MM.1S (cell line): Measurements from ENCODE around the gene C1orf210.

ENCODE experiments used
- DNase-seq: peaks from one replicate; pipeline ENCODE4 v3.0.0-alpha.2; 2015
- H2AFZ ChIP-seq: fragments of 300-600 bp; sonication (generic); 2 replicates; pipeline ENCODE4 v1.6.0; 2016; ENCODE audit warnings: antibody characterized with exemption, low read length
- H3F3A ChIP-seq: fragments of 300-600 bp; sonication (generic); 2 replicates; pipeline ENCODE4 v1.6.1; 2016; ENCODE audit warnings: mild to moderate bottlenecking, antibody characterized with exemption, low read length, moderate library complexity, mixed read lengths; ENCODE audit not compliant: insufficient read depth
- H3K27ac ChIP-seq: fragments of 300-600 bp; sonication (generic); 2 replicates; pipeline ENCODE4 v1.5.1; 2016; ENCODE audit warnings: mild to moderate bottlenecking, low read length
- H3K27me3 ChIP-seq: fragments of 300-600 bp; sonication (generic); replicated peaks from 2 replicates; pipeline ENCODE4 v1.6.0; 2016; ENCODE audit warnings: low read length; ENCODE audit not compliant: insufficient read depth
- H3K36me3 ChIP-seq: fragments of 300-600 bp; sonication (generic); replicated peaks from 2 replicates; pipeline ENCODE4 v1.6.1; 2016; ENCODE audit warnings: mild to moderate bottlenecking, low read length, mixed read lengths; ENCODE audit not compliant: insufficient read depth
- H3K4me1 ChIP-seq: fragments of 300-600 bp; sonication (generic); 2 replicates; pipeline ENCODE4 v1.6.1; 2016; ENCODE audit warnings: low read length, mixed read lengths
- H3K4me2 ChIP-seq: fragments of 300-600 bp; sonication (generic); 2 replicates; pipeline ENCODE4 v1.6.0; 2016; ENCODE audit warnings: low read depth, low read length
- H3K4me3 ChIP-seq: fragments of 300-600 bp; sonication (generic); 2 replicates; pipeline ENCODE4 v1.5.1; 2016; ENCODE audit warnings: low read length, mixed read lengths
- H3K79me2 ChIP-seq: fragments of 300-600 bp; sonication (generic); 2 replicates; pipeline ENCODE4 v1.6.1; 2016; ENCODE audit warnings: mixed run types, low read length, mixed read lengths
- H3K9ac ChIP-seq: fragments of 300-600 bp; sonication (generic); 2 replicates; pipeline ENCODE4 v1.6.1; 2016; ENCODE audit warnings: low read length, mixed read lengths
- H3K9me2 ChIP-seq: fragments of 300-600 bp; sonication (generic); replicated peaks from 2 replicates; pipeline ENCODE4 v1.6.1; 2016; ENCODE audit warnings: mild to moderate bottlenecking, low read length, mixed read lengths; ENCODE audit not compliant: insufficient read depth
- H3K9me3 ChIP-seq: fragments of 300-600 bp; sonication (generic); replicated peaks from 2 replicates; pipeline ENCODE4 v1.6.1; 2016; ENCODE audit warnings: mild to moderate bottlenecking, low read length, mixed read lengths; ENCODE audit not compliant: insufficient read depth
- H4K20me1 ChIP-seq: fragments of 300-600 bp; sonication (generic); 2 replicates; pipeline ENCODE4 v1.6.1; 2016; ENCODE audit warnings: mild to moderate bottlenecking, low read length, moderate library complexity, mixed read lengths; ENCODE audit not compliant: insufficient read depth
- EZH2 ChIP-seq: fragments of 300-600 bp; sonication (generic); optimal IDR thresholded peaks from 2 replicates; pipeline ENCODE3; 2017; ENCODE audit warnings: low read depth, mild to moderate bottlenecking, antibody characterized with exemption, low read length, mixed read lengths
- EZH2phosphoT487 ChIP-seq: fragments of 300-600 bp; sonication (generic); IDR thresholded peaks from 2 replicates; pipeline ENCODE4 v1.6.1; 2018; ENCODE audit warnings: antibody characterized with exemption, low read length
- TF ChIP-seq, protein P1 (sequence below): fragments of 300-600 bp; sonication (generic); IDR thresholded peaks from 2 replicates; pipeline ENCODE4 v1.5.1; 2016; ENCODE audit warnings: antibody characterized with exemption, low read length, mixed read lengths

C1orf210 gene

DNA sequence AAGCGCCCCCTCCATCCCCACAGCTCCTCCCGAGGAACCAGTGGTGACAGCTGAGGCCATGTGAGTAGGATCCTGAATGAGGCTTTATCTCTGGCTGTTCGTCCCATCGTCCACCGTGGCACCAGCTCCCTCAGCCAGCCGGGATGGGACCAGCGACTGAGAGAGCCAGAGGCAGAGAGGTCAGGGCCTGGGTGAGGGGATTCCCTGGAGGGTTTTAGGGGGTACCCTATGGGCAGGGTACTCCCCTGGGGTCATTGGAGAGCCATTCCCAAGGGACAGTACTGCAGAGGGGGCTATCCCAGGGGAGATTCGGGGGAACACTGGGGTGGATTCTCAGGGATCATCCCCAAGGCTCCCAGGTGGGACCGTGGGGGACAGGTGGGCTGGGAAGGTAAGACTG lies 13.2 kb downstream of the C1orf210 start:
- Histone ChIP-seq H4K20me1 (no peaks in the 10 kb centered on the region), H3K4me2 (no peak overlapping the region), H3K9me2 (no peaks in the 10 kb centered on the region), H3K27me3 (no peaks in the 10 kb centered on the region), H2AFZ (no peak overlapping the region), H3K36me3 (no peaks in the 10 kb centered on the region), H3K4me3 (no peak overlapping the region), H3K9me3 (no peaks in the 10 kb centered on the region), H3K79me2 (no peaks in the 10 kb centered on the region), H3K9ac (no peak overlapping the region), H3K4me1 (0 out of 2 replicates have a peak, but pooled peaks cover 5% of the 10 kb centered on the region), H3F3A (no peaks in the 10 kb centered on the region), H3K27ac (no peak overlapping the region)
- no peak for DNase-seq
- TF ChIP-seq EZH2, result no peak
- no peak for TF ChIP-seq EZH2phosphoT487
- TF ChIP-seq, protein P1, sequence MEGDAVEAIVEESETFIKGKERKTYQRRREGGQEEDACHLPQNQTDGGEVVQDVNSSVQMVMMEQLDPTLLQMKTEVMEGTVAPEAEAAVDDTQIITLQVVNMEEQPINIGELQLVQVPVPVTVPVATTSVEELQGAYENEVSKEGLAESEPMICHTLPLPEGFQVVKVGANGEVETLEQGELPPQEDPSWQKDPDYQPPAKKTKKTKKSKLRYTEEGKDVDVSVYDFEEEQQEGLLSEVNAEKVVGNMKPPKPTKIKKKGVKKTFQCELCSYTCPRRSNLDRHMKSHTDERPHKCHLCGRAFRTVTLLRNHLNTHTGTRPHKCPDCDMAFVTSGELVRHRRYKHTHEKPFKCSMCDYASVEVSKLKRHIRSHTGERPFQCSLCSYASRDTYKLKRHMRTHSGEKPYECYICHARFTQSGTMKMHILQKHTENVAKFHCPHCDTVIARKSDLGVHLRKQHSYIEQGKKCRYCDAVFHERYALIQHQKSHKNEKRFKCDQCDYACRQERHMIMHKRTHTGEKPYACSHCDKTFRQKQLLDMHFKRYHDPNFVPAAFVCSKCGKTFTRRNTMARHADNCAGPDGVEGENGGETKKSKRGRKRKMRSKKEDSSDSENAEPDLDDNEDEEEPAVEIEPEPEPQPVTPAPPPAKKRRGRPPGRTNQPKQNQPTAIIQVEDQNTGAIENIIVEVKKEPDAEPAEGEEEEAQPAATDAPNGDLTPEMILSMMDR, result no peak

DNA sequence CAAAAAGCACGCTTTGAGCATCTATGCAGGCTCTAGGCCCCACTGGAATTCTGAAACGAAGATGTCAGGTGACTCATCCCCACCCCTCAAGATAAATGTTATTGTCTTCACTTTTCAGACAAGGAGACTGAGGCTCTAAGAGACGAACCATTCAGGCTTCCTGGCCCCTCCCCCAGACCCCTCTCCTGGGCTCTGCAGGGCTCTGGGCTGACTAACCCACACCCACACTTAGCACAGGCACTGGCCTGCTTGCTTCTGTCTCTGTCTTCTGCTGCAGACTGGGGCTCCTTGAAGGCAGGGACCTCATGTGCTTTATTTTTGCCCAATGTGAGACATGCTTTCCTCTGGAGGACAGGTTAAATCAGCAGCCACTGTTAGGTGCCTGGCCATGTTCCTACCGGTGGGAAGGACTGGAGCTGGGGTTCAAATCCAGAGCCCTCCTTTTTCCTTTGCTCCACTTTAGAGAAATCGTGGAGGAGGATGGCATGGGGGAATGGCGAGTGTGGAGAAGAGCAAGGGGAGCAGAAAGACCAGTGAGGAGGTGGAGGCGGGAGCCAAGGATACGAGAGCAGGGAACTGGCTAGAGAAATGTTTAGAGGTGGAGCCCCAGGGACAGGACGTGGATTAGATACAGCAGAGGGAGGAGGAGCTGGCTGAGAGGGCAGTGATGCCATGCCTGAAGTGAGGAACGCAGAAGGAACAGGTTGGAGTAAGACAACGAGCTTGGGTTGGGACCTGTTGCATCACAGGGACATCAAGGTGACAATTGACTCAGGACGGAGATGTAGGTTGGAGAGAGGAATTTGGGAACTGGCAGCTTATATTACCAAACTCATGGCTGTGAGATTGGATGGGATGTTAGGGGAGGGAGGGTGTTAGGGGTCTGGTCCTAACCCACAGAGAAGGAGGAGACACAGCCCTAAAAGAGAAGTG lies 13.9 kb downstream of the C1orf210 start:
- Histone ChIP-seq H2AFZ (peak overlapping the region; percentile 61; the same call in 1 of the 2 replicates), H3K27ac (no peak overlapping the region), H3K4me1 (0 out of 2 replicates have a peak, but pooled peaks cover 5% of the 10 kb centered on the region), H3K9me2 (no peaks in the 10 kb centered on the region), H3K9ac (no peak overlapping the region), H3F3A (no peaks in the 10 kb centered on the region), H3K79me2 (no peaks in the 10 kb centered on the region), H3K4me2 (peak overlapping the region; percentile 56; the same call in 1 of the 2 replicates), H3K4me3 (no peak overlapping the region), H3K27me3 (no peaks in the 10 kb centered on the region), H3K9me3 (no peaks in the 10 kb centered on the region), H4K20me1 (no peaks in the 10 kb centered on the region), H3K36me3 (no peaks in the 10 kb centered on the region)
- TF ChIP-seq EZH2 (no peak), EZH2phosphoT487 (no peak)
- TF ChIP-seq, protein P1, result no peak
- no peak for DNase-seq

DNA sequence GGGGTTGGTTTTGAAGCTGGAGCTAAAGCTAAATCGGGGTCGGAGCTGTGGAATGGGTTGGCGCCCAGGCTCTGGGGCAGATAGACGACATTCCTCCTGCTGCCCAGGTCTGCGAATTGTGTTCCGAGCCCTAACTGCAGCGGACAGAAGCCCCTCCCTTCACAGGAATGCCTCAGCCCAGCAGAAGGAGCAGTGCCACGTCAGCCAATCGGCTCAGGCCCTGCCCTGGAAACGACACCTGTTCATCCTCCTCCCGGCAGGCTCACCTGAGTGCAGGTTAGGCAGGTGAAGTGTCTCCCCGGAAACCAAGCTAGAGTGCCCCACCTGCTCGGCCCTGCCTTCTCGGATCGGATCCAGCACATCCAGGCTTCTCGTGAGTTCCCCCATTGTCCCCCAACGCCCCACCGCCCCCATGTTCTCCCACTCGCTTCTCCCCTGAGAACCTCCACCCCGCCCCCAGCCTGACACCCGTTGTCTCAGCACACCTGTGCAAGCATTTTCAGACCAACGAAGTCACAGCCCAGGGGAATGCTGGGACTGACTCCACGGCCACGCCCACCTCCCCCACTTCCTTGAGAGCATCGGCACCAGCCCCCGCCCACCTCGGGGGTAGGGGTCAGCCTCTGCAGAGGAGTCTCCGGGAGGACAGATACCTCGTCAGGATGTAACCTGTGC lies 14.8 kb downstream of the C1orf210 start:
- H3K9ac ChIP-seq, result no peak overlapping the region
- no peaks in the 10 kb centered on the region for H4K20me1 ChIP-seq
- no peaks in the 10 kb centered on the region for H3K79me2 ChIP-seq
- no peaks in the 10 kb centered on the region for H3K36me3 ChIP-seq
- H3K27me3 ChIP-seq, result no peaks in the 10 kb centered on the region
- H3K4me3 ChIP-seq, result peak overlapping the region; percentile 33; the same call in 1 of the 2 replicates
- TF ChIP-seq, protein P1, result no peak
- TF ChIP-seq EZH2phosphoT487 (no peak), EZH2 (no peak)
- no peak for DNase-seq
- peak overlapping the region; percentile 61; the same call in 1 of the 2 replicates for H2AFZ ChIP-seq
- 0 out of 2 replicates have a peak, but pooled peaks cover 5% of the 10 kb centered on the region for H3K4me1 ChIP-seq
- no peaks in the 10 kb centered on the region for H3K9me3 ChIP-seq
- peak overlapping the region; percentile 56; the same call in 1 of the 2 replicates for H3K4me2 ChIP-seq
- no peaks in the 10 kb centered on the region for H3F3A ChIP-seq
- H3K9me2 ChIP-seq, result no peaks in the 10 kb centered on the region
- no peak overlapping the region for H3K27ac ChIP-seq
